Limb (tissue), 2 donors: ENCODE results near the gene HAPLN2.

ENCODE experiments used
- DNase-seq, 2 donors: peaks; one replicate each; pipeline ENCODE4 v3.0.0-alpha.2; 2016; ENCODE audit errors: extremely low spot score in 2 of 2

HAPLN2 gene

DNA sequence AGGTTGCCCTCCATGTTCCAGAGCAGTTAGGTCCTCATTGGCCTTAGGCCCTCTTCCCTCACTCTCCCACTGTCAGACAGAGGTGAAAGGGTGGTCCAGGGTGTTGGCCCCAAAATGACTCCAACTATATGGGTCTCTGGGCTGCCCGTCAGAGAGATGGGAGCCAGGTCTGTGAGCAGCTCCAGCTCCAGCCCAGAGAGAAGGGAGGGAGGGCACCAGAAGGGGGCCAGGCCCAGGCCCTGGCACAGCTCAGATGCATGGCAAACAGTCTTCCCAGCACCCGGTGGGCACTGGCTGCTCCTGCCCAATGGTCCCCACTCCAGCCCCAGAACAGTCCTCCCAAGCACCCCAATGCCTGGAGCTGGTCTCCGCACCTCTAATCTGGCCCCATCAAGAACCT, 24.9 kb downstream of the HAPLN2 start:
- DNase-seq = no peak

DNA sequence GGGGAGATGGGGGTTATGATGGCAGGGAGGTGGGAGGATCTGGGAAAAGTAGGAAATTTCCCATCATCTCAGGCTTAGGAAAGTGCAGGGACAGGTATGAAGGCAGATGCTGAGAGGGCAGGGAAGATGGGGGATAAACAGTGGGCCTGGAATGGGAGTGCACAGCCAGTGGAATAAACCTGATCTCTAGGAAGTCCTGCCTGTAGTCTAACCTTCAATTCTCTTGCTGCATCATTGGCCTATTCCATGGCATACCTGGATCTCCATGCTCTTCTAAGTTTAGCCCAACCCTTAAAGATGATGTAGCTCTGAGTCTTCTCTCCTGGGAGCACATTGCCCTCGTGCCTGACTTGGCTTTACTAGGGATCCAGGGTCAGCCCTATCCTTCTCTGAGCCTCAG, 25.4 kb downstream of the HAPLN2 start:
- DNase-seq = no peak

DNA sequence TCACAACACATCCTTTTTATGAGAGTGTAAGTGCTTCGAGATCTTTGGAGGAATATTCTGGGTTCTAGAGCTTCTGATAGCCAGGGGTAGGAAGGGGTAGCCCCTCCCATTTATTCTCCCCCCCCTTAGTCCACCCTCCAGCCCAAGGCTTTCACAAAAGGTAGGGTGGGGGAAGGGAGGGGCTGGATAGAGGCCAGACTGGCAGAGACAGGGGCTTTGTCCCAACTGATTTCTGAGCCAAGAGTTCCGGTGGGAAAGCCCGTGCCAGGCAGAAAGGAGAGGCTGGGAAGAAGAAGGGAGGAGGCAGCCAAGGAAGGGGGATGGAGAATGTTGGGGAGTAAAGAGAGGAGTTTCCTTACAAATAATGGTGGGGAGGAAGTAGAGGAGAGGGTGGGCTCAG, 25.8 kb downstream of the HAPLN2 start:
- no peak for DNase-seq

DNA sequence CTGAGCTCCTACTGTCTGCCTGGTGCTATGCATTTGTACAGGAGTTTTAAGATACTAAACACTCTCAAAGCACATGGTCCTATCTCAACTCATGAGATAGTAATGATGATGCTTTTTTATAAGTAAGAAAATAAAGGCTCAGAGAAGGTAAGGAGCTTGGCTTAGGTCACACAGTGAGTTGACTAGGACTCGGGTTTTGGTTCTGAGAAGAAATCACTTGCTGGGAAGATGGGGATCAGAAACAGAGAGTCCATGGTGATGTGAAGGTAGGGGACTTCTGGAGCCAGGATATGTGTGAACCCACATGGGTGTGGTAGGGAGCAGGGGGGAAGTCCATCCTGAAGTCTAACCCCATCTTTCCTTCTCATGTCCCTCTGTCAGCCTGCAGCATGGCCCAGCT, 26.5 kb downstream of the HAPLN2 start:
- DNase-seq = no peak

DNA sequence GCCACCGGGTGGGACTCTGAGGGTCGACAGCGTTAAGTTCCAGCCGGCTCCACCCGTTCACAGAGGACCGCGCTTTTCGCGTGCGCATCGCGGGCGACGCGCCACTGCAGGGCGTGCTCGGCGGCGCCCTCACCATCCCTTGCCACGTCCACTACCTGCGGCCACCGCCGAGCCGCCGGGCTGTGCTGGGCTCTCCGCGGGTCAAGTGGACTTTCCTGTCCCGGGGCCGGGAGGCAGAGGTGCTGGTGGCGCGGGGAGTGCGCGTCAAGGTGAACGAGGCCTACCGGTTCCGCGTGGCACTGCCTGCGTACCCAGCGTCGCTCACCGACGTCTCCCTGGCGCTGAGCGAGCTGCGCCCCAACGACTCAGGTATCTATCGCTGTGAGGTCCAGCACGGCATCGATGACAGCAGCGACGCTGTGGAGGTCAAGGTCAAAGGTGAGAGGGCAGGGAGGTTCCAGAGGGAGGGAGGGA, 27.6 kb downstream of the HAPLN2 start:
- no peak for DNase-seq

GRCh38 chr1:156647351-156647750, 28.1 kb downstream of the HAPLN2 start:
- no peak for DNase-seq

DNA sequence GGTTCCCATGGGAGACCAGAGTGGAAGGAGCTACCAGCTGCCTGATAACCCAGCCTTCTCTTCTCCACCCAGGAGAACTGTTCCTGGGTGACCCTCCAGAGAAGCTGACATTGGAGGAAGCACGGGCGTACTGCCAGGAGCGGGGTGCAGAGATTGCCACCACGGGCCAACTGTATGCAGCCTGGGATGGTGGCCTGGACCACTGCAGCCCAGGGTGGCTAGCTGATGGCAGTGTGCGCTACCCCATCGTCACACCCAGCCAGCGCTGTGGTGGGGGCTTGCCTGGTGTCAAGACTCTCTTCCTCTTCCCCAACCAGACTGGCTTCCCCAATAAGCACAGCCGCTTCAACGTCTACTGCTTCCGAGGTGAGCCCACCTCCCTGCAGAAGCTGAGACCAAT, 29.3 kb downstream of the HAPLN2 start:
- DNase-seq = no peak

DNA sequence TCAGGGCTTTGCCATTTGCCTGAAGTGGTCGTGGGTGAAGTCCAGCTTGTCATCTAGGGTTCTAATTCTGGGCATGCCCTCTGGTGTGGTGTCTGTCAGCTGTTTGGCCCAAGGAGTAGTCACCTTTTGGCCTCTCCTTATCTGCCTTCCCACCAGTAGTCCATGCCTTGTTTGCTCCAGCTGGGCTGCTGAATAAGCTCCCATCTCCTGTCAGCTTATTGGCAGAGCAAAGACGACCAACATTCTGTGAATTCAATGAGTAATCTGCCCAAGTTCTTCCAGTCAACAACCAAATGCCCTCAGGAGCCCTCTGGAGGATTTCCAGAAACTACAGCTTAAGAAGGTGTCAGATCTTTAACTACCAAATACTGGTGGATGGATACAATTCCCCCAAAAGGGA, 29.7 kb downstream of the HAPLN2 start:
- DNase-seq = no peak

DNA sequence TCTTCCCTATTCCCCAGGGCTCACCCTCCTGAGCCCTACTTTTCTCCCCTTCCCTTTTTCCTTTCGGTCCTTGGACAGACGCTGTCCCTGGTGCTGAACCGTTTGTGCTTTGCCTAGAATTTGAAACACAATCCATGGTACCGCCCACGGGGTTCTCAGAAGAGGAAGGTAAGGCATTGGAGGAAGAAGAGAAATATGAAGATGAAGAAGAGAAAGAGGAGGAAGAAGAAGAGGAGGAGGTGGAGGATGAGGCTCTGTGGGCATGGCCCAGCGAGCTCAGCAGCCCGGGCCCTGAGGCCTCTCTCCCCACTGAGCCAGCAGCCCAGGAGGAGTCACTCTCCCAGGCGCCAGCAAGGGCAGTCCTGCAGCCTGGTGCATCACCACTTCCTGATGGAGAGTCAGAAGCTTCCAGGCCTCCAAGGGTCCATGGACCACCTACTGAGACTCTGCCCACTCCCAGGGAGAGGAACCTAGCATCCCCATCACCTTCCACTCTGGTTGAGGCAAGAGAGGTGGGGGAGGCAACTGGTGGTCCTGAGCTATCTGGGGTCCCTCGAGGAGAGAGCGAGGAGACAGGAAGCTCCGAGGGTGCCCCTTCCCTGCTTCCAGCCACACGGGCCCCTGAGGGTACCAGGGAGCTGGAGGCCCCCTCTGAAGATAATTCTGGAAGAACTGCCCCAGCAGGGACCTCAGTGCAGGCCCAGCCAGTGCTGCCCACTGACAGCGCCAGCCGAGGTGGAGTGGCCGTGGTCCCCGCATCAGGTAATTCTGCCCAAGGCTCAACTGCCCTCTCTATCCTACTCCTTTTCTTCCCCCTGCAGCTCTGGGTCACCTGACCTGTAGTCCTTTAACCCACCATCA, 33.1 kb downstream of the HAPLN2 start:
- DNase-seq = peak; percentile 32 to 69

GRCh38 chr1:156652992-156653355, 33.8 kb downstream of the HAPLN2 start:
- DNase-seq = no peak

DNA sequence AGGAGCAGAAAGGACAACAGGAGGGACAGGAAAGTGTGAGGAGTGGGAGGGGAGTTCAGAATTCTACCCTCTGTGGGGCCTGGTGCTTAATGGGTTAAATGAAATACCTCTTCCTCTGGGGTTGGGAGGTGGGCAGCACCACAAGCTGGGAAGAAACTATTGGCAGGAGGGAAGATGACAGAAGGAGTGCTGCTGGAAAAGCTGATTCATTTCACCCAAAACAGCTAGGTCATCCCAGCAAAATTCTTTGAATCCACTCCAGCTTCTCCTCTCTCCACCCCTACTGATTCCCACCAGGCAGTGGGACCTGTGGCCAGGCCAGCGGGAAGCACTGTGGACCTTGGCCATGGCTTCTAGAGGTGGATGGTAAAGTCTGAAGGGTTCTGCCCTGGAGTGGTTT, 35.5 kb downstream of the HAPLN2 start:
- no peak for DNase-seq

DNA sequence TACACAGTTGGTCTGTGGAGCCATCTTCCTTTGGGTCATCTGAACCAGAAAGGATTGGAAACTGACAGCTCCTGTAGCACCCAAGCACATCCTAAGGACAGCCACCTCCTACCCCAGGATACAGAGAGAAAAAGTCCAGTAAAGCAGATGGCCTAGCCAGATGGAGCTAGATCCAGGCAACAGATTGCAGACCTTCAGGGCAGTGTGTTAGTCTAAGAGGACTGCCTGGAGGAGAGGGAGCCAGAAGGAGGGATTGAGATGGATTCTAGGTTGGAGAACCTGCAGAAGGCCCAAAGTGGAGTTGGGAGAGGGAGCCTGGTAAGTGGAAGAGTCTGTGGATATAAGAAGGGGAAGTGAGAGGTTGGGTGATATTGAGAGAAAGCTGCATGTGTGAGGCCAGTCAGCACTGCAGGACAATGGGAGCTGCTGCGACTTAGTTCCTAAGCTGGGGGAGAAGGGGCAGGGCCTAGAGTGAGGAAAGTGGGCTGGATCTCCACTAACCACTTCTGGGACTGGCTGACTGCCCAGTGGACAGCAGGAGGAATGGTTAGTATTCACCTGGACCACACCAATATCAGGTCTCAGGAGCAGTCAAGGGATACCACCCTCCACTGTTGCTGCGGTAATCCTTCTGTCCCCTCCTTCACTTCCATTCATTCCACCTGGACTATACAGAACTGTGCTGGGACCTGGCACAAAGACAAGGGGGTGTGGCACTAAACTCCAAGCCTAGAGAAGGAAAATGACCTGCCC, 36.1 kb downstream of the HAPLN2 start:
- no peak for DNase-seq

DNA sequence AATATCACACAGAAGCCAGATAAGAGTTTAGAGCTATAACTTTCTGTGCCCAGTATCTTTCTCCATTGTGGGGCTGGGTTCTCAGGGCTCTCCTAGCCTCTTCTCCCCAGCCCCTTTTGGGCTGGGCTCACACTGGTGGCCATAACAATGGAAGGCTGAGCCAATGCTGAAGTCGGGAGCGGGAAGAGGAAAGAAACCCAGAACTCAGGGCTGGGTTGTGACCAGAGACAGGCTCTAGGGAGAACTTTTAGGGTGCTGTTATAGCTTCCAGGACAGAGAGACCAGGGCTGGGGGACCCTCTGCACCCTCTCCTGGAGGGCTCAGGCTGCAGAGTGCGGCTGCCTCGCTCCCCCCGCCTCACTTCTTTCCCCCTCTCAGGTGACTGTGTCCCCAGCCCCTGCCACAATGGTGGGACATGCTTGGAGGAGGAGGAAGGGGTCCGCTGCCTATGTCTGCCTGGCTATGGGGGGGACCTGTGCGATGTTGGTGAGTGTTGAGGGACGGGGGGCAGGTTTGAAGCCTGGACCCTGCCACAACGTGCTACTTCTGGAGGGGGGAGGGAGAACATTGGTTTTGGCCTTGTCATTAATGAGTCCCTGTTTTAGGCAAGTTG, 36.8 kb downstream of the HAPLN2 start:
- no peak for DNase-seq

- DNase-seq = peak; percentile 63 to 88
Observed at GRCh38 chr1:156656806-156657740, 37.9 kb downstream of the HAPLN2 start.

- DNase-seq = no peak
Observed at GRCh38 chr1:156657741-156658319, 38.6 kb downstream of the HAPLN2 start.

- DNase-seq = no peak
Observed at GRCh38 chr1:156658496-156658895, 39.3 kb downstream of the HAPLN2 start.

DNA sequence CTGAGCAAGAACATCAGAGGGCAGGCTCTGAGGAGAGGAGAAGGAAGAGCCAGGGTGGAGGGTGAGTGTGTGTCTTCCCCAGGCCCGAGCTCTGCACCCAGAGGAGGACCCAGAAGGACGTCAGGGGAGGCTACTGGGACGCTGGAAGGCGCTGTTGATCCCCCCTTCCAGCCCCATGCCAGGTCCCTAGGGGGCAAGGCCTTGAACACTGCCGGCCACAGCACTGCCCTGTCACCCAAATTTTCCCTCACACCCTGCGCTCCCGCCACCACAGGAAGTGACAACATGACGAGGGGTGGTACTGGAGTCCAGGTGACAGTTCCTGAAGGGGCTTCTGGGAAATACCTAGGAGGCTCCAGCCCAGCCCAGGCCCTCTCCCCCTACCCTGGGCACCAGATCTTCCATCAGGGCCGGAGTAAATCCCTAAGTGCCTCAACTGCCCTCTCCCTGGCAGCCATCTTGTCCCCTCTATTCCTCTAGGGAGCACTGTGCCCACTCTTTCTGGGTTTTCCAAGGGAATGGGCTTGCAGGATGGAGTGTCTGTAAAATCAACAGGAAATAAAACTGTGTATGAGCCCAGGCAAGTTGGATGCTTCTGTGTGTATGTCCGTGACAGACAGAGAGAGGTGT, 39.8 kb downstream of the HAPLN2 start:
- no peak for DNase-seq

DNA sequence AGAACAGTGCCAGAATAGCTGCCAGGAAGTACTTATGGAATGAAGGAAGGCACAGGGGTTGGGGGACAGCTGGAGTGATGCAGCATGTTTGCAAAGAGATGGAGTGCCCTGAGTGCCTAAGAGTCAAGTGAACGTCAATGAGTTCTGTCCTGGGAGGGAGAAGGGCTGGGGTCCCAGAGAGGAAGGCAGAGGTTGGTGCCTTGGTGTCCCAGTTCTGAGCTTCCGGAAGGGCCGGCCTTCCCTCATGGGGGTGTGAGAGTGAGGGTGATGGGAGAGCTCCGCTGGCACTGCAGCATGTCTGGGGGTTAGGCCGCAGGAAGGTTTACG, 40.4 kb downstream of the HAPLN2 start:
- DNase-seq = no peak

DNA sequence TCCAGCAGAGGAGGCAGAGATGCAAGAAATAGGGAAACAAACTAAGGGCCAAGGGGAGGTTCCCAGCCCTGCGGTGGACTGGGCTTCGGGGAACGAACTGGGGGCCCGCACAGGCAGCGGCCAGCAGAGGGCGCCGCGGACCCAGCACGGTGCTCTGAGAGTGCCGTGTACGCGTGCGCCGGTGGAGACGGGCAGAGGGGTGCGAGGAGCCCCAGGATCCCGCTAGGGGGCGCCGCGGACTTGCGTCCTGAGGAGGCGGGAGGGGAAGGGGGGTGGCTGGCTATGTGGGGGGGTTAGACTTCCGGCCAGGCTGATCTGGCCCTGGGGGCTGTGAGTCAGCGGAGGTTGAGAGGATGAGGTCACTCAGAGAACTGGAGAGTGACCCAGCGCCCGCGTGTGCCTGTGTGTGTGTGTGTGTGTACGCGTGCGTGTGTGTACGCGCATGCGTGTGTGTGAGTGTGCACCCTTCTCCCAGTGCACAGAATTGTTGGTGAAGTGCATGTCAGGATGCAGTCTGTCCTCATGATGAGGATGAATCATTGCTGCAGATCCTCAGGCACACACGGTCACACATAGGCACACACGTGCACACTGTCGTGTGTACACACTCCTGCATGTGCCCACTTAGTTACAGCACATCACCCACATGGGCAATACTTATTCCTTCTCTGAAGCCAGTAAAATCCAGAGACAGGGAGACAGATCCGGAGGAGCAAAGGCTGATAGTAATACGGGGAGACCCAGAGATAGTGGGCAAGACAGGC, 41.0 kb downstream of the HAPLN2 start:
- DNase-seq = peak; percentile 96 to 98

- no peak for DNase-seq
Observed at GRCh38 chr1:156660752-156661112, 41.5 kb downstream of the HAPLN2 start.
